Neural cell (in vitro differentiated cells): ENCODE measurements around the gene TNK2. TPM values are rescaled to one million over a fixed set of nuclear protein-coding genes. Genes with fewer than 3 reads are reported as not detected.

ENCODE experiments used
- H2AFZ ChIP-seq: fragments of 200-600, 300-800 bp; sonication (generic), shearing (Covaris generic); 2 replicates; pipeline ENCODE4 v1.6.0; 2014; ENCODE audit warnings: low read depth, mild to moderate bottlenecking, antibody characterized with exemption, low read length, moderate library complexity
- H3F3A ChIP-seq: fragments of 200-600 bp; shearing (Covaris generic); 2 replicates; pipeline ENCODE4 v1.6.1; 2016; ENCODE audit warnings: mild to moderate bottlenecking, moderate library complexity, mixed read lengths, antibody characterized with exemption, low read length; ENCODE audit not compliant: insufficient read depth, poor library complexity, severe bottlenecking
- H3K27ac ChIP-seq: fragments of 200-600, 300-800 bp; sonication (generic), shearing (Covaris generic); 2 replicates; pipeline ENCODE4 v1.5.1; 2014; ENCODE audit warnings: mild to moderate bottlenecking, low read length, moderate library complexity
- H3K27me3 ChIP-seq: fragments of 300-800, 200-600 bp; sonication (generic), shearing (Covaris generic); 2 replicates; pipeline ENCODE4 v1.6.0; 2014; ENCODE audit warnings: mild to moderate bottlenecking, low read depth, low read length, moderate library complexity; ENCODE audit not compliant: insufficient read depth
- H3K36me3 ChIP-seq: fragments of 300-800, 200-600 bp; sonication (generic), shearing (Covaris generic); 2 replicates; pipeline ENCODE4 v1.5.1; 2014; ENCODE audit warnings: mild to moderate bottlenecking, antibody characterized with exemption, low read length, moderate library complexity; ENCODE audit not compliant: insufficient read depth
- H3K4me2 ChIP-seq: fragments of 300-800, 200-600 bp; sonication (generic), shearing (Covaris generic); 2 replicates; pipeline ENCODE4 v1.6.0; 2014; ENCODE audit warnings: mild to moderate bottlenecking, low read length
- H3K4me3 ChIP-seq: fragments of 300-800, 200-600 bp; sonication (generic), shearing (Covaris generic); 2 replicates; pipeline ENCODE4 v1.5.1; 2014; ENCODE audit warnings: mild to moderate bottlenecking, low read length, moderate library complexity
- H3K79me2 ChIP-seq: fragments of 200-600 bp; shearing (Covaris generic); replicated peaks from 2 replicates; pipeline ENCODE4 v1.6.0; 2014; ENCODE audit warnings: mild to moderate bottlenecking, low read length, moderate library complexity; ENCODE audit not compliant: insufficient read depth
- H3K9ac ChIP-seq: fragments of 300-800, 200-600 bp; sonication (generic), shearing (Covaris generic); 2 replicates; pipeline ENCODE4 v1.6.1; 2016; ENCODE audit warnings: mild to moderate bottlenecking, low read length, mixed read lengths
- H3K9me2 ChIP-seq: fragments of 200-600 bp; shearing (Covaris generic); 2 replicates; pipeline ENCODE4 v1.6.1; 2016; ENCODE audit warnings: mild to moderate bottlenecking, low read length, mixed read lengths; ENCODE audit not compliant: insufficient read depth
- H3K9me3 ChIP-seq: fragments of 200-600, 300-800 bp; sonication (generic), shearing (Covaris generic); 2 replicates; pipeline ENCODE4 v1.6.1; 2016; ENCODE audit warnings: mild to moderate bottlenecking, mixed run types, low read length, moderate library complexity, mixed read lengths
- H4K20me1 ChIP-seq: fragments of 200-600 bp; shearing (Covaris generic); 2 replicates; pipeline ENCODE4 v1.6.1; 2016; ENCODE audit warnings: mild to moderate bottlenecking, mixed run types; ENCODE audit not compliant: insufficient read depth
- EP300 ChIP-seq: fragments of 450-650 bp; conservative IDR thresholded peaks from 2 replicates; pipeline ENCODE4 v1.6.1; 2014; ENCODE audit warnings: antibody characterized with exemption, mild to moderate bottlenecking, moderate library complexity; ENCODE audit not compliant: poor library complexity, severe bottlenecking
- EZH2 ChIP-seq: fragments of 200-600, 300-800 bp; shearing (Covaris generic), sonication (generic); IDR thresholded peaks from 2 replicates; pipeline ENCODE4 v1.6.1; 2014; ENCODE audit warnings: antibody characterized with exemption, low read length, borderline replicate concordance, mild to moderate bottlenecking; ENCODE audit not compliant: insufficient read depth, poor library complexity, severe bottlenecking
- MXI1 ChIP-seq: fragments of 450-650 bp; conservative IDR thresholded peaks from 2 replicates; pipeline ENCODE4 v1.6.1; 2014; ENCODE audit warnings: antibody characterized with exemption, mild to moderate bottlenecking; ENCODE audit not compliant: poor library complexity, severe bottlenecking
- POLR2AphosphoS5 ChIP-seq: IDR thresholded peaks from 2 replicates; pipeline ENCODE4 v1.6.1; 2012
- RAD21 ChIP-seq: fragments of 450-650 bp; conservative IDR thresholded peaks from 2 replicates; pipeline ENCODE4 v1.6.1; 2014; ENCODE audit warnings: antibody characterized with exemption, mild to moderate bottlenecking, moderate library complexity
- SMC3 ChIP-seq: fragments of 450-650 bp; conservative IDR thresholded peaks from 2 replicates; pipeline ENCODE4 v1.6.1; 2014; ENCODE audit warnings: antibody characterized with exemption, mild to moderate bottlenecking, moderate library complexity; ENCODE audit not compliant: poor library complexity
- TAF1 ChIP-seq: IDR thresholded peaks from 2 replicates; pipeline ENCODE4 v1.6.1; 2012; ENCODE audit warnings: low read depth
- polyA plus RNA-seq: library from polyadenylated mRNA; depleted of rRNA; stranded (reverse); fragments of >200 nt; gene quantifications from 2 replicates; pipeline ENCODE4 v1.2.3, GENCODE V29; 2014
- TF ChIP-seq, protein P1 (sequence below): fragments of 450-650 bp; IDR thresholded peaks from 2 replicates; pipeline ENCODE4 v1.5.1; 2014; ENCODE audit warnings: antibody characterized with exemption, mild to moderate bottlenecking, moderate library complexity; ENCODE audit not compliant: poor library complexity, severe bottlenecking
- TF ChIP-seq, protein P2 (sequence below): IDR thresholded peaks from 2 replicates; pipeline ENCODE4 v1.6.1; 2012; ENCODE audit warnings: borderline replicate concordance

Gene TNK2
- polyA plus RNA-seq, 1 donor from 2014 or later: 16.3 TPM

DNA sequence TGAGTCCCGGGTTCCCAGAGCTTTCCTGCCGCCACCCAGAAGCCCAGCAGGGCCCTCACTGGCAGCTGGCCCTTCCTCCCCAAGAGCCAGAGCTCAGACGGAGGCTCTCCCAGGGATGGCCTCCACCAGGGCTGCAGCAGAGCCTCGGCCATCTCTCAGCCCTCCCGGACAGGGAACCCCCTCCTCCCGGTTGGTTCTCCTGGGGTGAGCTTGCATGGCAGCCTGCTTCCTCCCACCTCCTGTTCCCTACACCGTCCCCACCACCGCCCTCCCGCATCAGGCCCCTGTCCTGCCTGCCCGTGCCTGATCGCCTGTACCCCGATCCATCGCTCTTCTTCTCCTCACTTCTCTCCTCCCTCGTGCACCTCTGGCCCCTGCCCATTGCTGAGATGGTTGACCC, 72.6 kb downstream of the TNK2 start:
- Histone ChIP-seq H3K27me3 (no peaks in the 10 kb centered on the region), H3K9ac (no peak overlapping the region), H2AFZ (no peak overlapping the region), H3K27ac (no peak overlapping the region), H3K9me2 (no peaks in the 10 kb centered on the region), H3K4me3 (no peak overlapping the region), H3K36me3 (no peaks in the 10 kb centered on the region), H3F3A (no peaks in the 10 kb centered on the region), H3K4me2 (no peak overlapping the region), H4K20me1 (no peaks in the 10 kb centered on the region), H3K9me3 (no peaks in the 10 kb centered on the region), H3K79me2 (no peaks in the 10 kb centered on the region)
- TF ChIP-seq TAF1: no peak
- TF ChIP-seq, protein P1, sequence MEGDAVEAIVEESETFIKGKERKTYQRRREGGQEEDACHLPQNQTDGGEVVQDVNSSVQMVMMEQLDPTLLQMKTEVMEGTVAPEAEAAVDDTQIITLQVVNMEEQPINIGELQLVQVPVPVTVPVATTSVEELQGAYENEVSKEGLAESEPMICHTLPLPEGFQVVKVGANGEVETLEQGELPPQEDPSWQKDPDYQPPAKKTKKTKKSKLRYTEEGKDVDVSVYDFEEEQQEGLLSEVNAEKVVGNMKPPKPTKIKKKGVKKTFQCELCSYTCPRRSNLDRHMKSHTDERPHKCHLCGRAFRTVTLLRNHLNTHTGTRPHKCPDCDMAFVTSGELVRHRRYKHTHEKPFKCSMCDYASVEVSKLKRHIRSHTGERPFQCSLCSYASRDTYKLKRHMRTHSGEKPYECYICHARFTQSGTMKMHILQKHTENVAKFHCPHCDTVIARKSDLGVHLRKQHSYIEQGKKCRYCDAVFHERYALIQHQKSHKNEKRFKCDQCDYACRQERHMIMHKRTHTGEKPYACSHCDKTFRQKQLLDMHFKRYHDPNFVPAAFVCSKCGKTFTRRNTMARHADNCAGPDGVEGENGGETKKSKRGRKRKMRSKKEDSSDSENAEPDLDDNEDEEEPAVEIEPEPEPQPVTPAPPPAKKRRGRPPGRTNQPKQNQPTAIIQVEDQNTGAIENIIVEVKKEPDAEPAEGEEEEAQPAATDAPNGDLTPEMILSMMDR: no peak
- TF ChIP-seq POLR2AphosphoS5: no peak

DNA sequence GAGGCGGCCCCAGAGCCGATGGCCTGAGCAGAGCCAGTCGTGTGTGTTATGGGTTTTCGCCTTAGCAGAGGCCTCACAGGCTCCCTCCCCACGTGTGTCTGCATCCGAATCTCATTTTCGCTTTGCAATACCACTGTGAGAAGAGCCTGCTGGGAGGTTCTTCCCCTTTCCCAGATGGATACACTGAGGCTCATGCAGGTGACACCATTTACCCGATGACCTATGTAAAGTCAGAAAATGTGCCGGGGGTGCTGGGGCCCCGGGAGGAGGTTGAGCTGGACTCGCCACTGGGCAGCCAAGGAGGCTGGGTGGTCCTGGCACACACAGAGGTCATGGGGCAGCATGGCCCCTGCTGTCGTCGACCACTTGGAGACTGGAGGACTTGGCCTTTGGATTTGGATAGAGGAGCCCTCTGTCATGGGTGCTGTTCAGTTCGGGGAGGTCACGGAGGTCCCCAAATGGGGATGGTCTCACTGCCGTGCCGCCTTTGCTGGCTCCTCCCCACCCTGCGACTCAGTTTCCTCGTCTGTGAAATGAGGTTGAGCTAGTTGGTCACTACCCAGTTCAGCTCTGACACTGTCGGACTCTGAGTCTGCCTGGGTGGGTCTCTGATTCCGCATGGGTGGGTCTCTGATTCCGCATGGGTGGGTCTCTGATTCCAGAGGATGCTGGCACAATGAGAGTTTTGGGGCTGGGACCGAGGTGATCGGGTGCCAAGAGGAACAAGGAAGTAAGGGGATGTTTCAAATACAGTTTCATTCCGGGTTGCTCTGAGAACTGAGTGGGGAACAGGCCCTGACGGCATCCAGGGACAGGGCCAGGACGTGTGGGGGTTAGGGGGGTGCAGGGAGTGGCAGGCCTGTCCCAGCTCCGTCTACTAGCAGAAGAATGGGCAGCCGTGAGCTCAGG, 73.4 kb downstream of the TNK2 start:
- H3K36me3 ChIP-seq: no peaks in the 10 kb centered on the region
- no peaks in the 10 kb centered on the region for H3K9me2 ChIP-seq
- no peak overlapping the region for H2AFZ ChIP-seq
- H3K9me3 ChIP-seq: no peaks in the 10 kb centered on the region
- no peak overlapping the region for H3K4me3 ChIP-seq
- no peak overlapping the region for H3K27ac ChIP-seq
- no peaks in the 10 kb centered on the region for H3F3A ChIP-seq
- H3K4me2 ChIP-seq: no peak overlapping the region
- H3K79me2 ChIP-seq: no peaks in the 10 kb centered on the region
- TF ChIP-seq, protein P2, sequence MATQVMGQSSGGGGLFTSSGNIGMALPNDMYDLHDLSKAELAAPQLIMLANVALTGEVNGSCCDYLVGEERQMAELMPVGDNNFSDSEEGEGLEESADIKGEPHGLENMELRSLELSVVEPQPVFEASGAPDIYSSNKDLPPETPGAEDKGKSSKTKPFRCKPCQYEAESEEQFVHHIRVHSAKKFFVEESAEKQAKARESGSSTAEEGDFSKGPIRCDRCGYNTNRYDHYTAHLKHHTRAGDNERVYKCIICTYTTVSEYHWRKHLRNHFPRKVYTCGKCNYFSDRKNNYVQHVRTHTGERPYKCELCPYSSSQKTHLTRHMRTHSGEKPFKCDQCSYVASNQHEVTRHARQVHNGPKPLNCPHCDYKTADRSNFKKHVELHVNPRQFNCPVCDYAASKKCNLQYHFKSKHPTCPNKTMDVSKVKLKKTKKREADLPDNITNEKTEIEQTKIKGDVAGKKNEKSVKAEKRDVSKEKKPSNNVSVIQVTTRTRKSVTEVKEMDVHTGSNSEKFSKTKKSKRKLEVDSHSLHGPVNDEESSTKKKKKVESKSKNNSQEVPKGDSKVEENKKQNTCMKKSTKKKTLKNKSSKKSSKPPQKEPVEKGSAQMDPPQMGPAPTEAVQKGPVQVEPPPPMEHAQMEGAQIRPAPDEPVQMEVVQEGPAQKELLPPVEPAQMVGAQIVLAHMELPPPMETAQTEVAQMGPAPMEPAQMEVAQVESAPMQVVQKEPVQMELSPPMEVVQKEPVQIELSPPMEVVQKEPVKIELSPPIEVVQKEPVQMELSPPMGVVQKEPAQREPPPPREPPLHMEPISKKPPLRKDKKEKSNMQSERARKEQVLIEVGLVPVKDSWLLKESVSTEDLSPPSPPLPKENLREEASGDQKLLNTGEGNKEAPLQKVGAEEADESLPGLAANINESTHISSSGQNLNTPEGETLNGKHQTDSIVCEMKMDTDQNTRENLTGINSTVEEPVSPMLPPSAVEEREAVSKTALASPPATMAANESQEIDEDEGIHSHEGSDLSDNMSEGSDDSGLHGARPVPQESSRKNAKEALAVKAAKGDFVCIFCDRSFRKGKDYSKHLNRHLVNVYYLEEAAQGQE: no peak
- TF ChIP-seq, protein P1: no peak
- TF ChIP-seq EZH2 (no peak), POLR2AphosphoS5 (no peak), SMC3 (no peak), MXI1 (no peak), RAD21 (no peak), EP300 (no peak), TAF1 (no peak)
- no peaks in the 10 kb centered on the region for H4K20me1 ChIP-seq
- H3K9ac ChIP-seq: no peak overlapping the region
- H3K27me3 ChIP-seq: no peaks in the 10 kb centered on the region
